Fibroblast of pulmonary artery (primary cell): ENCODE results near the gene ATF6B.

Source experiments
- DNase-seq: peaks from one replicate; pipeline ENCODE4 v3.0.0-alpha.2; 2010; ENCODE audit warnings: low read depth
- H3K4me3 ChIP-seq: replicated peaks from 2 replicates; pipeline ENCODE4 v1.5.1; 2011; ENCODE audit warnings: low read depth, mild to moderate bottlenecking, control low read depth, low read length, moderate library complexity
- CTCF ChIP-seq: IDR thresholded peaks from 2 replicates; pipeline ENCODE4 v1.5.1; 2011; ENCODE audit warnings: mild to moderate bottlenecking, control low read depth, low read length, inconsistent platforms; ENCODE audit errors: missing control alignments

The ATF6B gene

GRCh38 chr6:32129297-32130088, 1.4 kb upstream of the ATF6B start:
- peak overlapping the region; percentile 77 for H3K4me3 ChIP-seq
- no peak for TF ChIP-seq CTCF
- no peak for DNase-seq

DNA sequence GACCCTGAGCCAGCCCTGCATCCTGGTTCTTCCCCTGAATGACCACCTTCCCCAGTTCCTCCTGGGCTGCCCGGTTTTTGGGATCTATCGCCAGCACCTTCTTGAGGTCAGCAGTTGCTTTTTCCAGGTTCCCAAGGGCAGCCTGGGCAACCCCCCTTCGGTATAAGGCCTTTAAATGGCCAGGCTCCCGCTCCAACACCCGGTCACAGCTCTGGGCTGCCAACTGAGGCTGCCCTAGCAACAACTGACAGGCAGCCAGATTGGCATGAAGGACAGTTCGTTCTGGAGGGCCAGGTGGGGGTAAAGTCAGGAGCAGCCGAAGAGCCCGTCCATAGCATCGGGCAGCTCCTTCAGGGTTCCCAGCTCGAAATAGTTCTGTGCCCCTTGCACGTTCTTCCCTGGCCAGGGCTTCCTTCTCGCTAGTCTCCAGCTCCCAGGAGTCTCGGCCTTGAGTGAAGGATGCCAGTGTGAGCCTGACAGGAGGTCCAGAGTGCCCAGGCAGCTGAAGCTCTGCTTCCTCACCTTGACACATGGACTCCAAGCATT, 778 bp upstream of the ATF6B start:
- H3K4me3 ChIP-seq: peak overlapping the region; percentile 77
- DNase-seq: no peak
- no peak for TF ChIP-seq CTCF

DNA sequence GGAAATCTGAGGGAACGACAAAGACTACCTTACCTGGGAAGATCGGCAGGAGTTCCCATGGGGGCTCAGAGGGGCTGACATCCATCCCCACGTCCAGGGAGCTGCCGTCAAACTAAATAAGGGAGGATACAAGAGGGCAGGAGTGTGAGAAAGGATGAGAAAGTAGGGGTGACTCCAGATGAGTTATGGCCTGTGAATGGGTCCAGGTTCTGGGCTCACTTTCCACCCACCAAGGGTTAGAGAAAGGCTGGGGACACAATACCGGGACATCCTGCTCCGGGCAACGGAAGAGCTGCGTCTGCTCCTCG, 683 bp downstream of the ATF6B start:
- no peak for TF ChIP-seq CTCF
- H3K4me3 ChIP-seq: peak overlapping the region; percentile 100
- no peak for DNase-seq

- no peak for TF ChIP-seq CTCF
- H3K4me3 ChIP-seq: peak overlapping the region; percentile 100
- DNase-seq: no peak
These were observed 1.2 kb downstream of the ATF6B start for GRCh38 chr6:32126880-32127279.

GRCh38 chr6:32123681-32124080, 4.4 kb downstream of the ATF6B start:
- H3K4me3 ChIP-seq: no peak overlapping the region
- no peak for TF ChIP-seq CTCF
- no peak for DNase-seq

DNA sequence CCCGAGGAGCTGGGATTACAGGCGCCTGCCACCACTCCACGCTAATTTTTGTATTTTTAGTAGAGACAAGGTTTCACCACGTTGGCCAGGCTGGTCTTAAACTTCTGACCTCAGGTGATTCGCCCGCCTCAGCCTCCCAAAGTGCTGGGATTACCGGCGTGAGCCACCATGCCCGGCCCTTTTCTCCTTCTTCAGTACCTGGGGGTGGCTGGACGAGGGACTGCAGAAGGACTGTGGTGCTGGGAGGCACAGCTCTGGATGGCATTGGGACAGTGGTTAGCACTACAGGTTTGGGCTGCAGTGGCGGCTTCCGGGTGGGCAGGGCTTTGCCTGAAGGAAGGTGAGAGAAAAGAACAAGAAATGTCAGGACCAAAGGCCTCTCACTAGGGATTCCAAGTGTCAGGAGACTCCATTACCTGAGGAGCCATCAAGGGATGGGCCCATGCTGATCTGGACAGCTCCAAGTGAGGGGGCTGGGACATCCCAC, 7.4 kb downstream of the ATF6B start:
- no peak for DNase-seq
- no peak for TF ChIP-seq CTCF

More for the DNA sequence above, 7.4 kb downstream of the ATF6B start:
- H3K4me3 ChIP-seq: no peak overlapping the region
